Lower leg skin (tissue), 4 donors: ENCODE results near the gene RABGGTA. TPM values are rescaled to one million over a fixed set of nuclear protein-coding genes. Genes with fewer than 3 reads are reported as not detected.

ENCODE experiments used
- DNase-seq, 2 donors: peaks; one replicate each; pipeline ENCODE4 v3.0.0-alpha.2; 2019; ENCODE audit warnings: low spot score in 2 of 2
- H3K4me3 ChIP-seq: fragments of 200-600 bp; sonication (generic); 2 replicates; pipeline ENCODE4 v1.5.1; 2017; ENCODE audit warnings: mild to moderate bottlenecking, low read depth; ENCODE audit not compliant: poor library complexity, severe bottlenecking
- CTCF ChIP-seq, 3 donors: fragments of 450-650 bp; IDR thresholded peaks; one replicate each; pipeline ENCODE4 v1.5.1; 2016; ENCODE audit warnings: antibody characterized with exemption in 3 of 3, mild to moderate bottlenecking in 3 of 3, moderate library complexity in 2 of 3
- POLR2A ChIP-seq, 2 donors: fragments of 450-650 bp; IDR thresholded peaks; one replicate each; pipeline ENCODE4 v1.6.1; 2016 to 2017; ENCODE audit warnings: antibody characterized with exemption in 2 of 2, mild to moderate bottlenecking in 1 of 2, moderate library complexity in 1 of 2
- WGBS, 2 donors: methylation state at CpG; one replicate each; pipeline ENCODE4 v1.1.5; 2018; 5-methylcytosine and 5-hydroxymethylcytosine counted together
- intact Hi-C: fragments of 100-400 bp; cut with DNase I; formaldehyde crosslinking; loops from one replicate; pipeline ENCODE4 v1.15.0; 2023; ENCODE audit warnings: low total_unique reads
- total RNA-seq, 4 donors: library from RNA; depleted of rRNA; stranded (reverse); fragments of >200 nt; gene quantifications; one replicate each; pipeline ENCODE4 v1.1.0, GENCODE V29; 2016

The RABGGTA gene
- total RNA-seq, 4 donors from 2014 or later = 35.5 to 69.4 (median 44.7) TPM

GRCh38 chr14:24310646-24311604 lies 39.5 kb upstream of the RABGGTA start, which contains the start of gene LTB4R:
TSS of gene LTB4R (plus strand) at chr14:24311502. CDS start at chr14:24315652, 4,150 bp downstream.
- peak in 1 of 2 donors; percentile 93 for DNase-seq
- WGBS, 2 donors = 3 to 23% methylated on average over 12 to 16 of the region's 99 CpGs
- H3K4me3 ChIP-seq = peak within 1 kb of the TSS; percentile 32
- intact Hi-C loops = no loop called here
- TF ChIP-seq CTCF (IDR thresholded peaks at IDR 0.05) = no peak

- 9 to 22% methylated on average over 5 of the region's 5 CpGs for WGBS, 2 donors
- no peak overlapping the region for H3K4me3 ChIP-seq
- TF ChIP-seq POLR2A (IDR thresholded peaks at IDR 0.05) (no peak), CTCF (IDR thresholded peaks at IDR 0.05) (no peak)
- intact Hi-C loops = no loop called here
- DNase-seq = no peak
These were observed 38.9 kb upstream of the RABGGTA start for GRCh38 chr14:24310265-24310645.

- peak in 1 of 2 donors; percentile 86 for DNase-seq
- no peak for TF ChIP-seq POLR2A (IDR thresholded peaks at IDR 0.05)
- TF ChIP-seq CTCF (IDR thresholded peaks at IDR 0.05) = no peak
- peak within 1 kb of the TSS; percentile 32 for H3K4me3 ChIP-seq
- WGBS, 2 donors = 42 to 51% methylated on average over 5 of the region's 5 CpGs
- intact Hi-C loops = no loop called here
These were observed 38.3 kb upstream of the RABGGTA start, which contains the start of gene LTB4R2 for GRCh38 chr14:24309538-24310264. TSS of gene LTB4R2 (plus strand) at chr14:24310140. CDS start at chr14:24310665, 525 bp downstream.

GRCh38 chr14:24308342-24309124 lies 37.1 kb upstream of the RABGGTA start:
- DNase-seq = no peak
- intact Hi-C loops = no loop called here
- WGBS, 2 donors = 74 to 75% methylated on average over 7 of the region's 7 CpGs

More at GRCh38 chr14:24308342-24309124, 37.1 kb upstream of the RABGGTA start:
- H3K4me3 ChIP-seq = no peak overlapping the region
- TF ChIP-seq CTCF (IDR thresholded peaks at IDR 0.05) = peak in 1 of 3 donors; percentile 4
- no peak for TF ChIP-seq POLR2A (IDR thresholded peaks at IDR 0.05)
